Midbrain (tissue), 1 donor: ENCODE data around the gene RFX1.
"Not testable (repeated sequence)": the region's sequence is repeated elsewhere in the genome, so short reads cannot be mapped to it uniquely, and the experiment has no call there.

Source experiments
- DNase-seq: peaks from one replicate; lab custom pipeline; 2025; lab: John Stamatoyannopoulos, UW

RFX1 gene

DNA sequence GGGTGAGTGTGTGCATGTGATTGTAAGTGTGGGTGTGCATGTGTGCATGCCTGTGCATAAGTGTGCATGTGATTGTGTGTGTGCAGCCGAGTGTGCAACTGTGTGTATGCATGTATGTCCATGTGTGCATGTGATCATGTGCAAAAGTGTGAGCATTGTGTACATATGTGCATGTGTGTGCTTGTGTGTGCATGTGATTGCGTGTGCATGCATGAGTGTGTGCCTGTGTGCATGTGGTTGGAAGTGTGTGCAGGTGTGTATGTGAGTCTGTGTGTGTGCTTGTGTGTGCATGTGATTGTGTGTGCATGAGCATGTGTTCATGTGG lies 71.4 kb downstream of the RFX1 start:
- no peak for DNase-seq

DNA sequence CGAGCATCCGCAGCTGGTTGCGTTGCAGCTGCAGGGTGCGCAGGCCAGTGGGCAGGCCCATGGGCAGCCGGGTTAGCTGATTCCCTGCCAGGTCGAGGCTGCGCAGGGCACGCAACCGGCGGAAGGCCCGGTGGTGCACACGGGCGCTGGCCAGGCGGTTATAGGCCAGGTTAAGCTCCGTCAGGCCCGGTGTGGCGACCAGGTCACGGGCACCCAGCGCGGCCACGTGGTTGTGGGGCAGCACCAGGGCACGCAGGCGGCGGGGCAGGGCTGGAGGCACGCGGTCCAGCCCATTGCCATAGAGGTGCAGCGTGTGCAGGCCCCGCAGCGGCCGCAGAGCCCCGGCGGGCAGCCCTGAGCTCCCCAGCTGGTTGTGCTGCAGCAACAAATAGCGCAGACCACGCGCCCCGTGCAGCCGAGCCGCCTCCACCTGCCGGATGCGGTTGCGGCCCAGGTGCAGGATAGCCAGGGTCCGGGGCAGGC lies 73.2 kb downstream of the RFX1 start:
- no peak for DNase-seq

DNA sequence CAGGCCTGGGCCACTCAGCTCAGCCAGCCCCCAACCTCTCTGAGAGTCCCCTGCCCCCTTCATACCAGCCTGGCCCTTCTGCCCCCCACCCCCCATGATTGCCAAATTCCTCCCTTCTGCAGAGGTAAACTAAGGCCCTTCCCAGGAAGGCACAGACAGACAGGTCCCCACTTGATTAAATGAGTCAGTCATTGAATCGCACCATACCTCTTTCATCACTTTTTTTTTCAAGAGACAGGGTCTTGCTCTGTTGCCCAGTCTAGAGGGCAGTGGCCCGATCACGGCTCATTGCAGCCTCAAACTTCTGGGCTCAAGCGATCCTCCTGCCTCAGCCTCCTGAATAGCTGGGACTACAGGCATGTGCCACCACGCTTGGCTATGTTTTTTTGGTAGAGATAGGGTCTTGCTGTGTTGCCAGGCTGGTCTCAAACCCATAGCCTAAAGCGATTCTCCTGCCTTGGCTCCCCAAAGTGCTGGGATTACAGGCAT lies 73.9 kb downstream of the RFX1 start:
- no peak for DNase-seq

DNA sequence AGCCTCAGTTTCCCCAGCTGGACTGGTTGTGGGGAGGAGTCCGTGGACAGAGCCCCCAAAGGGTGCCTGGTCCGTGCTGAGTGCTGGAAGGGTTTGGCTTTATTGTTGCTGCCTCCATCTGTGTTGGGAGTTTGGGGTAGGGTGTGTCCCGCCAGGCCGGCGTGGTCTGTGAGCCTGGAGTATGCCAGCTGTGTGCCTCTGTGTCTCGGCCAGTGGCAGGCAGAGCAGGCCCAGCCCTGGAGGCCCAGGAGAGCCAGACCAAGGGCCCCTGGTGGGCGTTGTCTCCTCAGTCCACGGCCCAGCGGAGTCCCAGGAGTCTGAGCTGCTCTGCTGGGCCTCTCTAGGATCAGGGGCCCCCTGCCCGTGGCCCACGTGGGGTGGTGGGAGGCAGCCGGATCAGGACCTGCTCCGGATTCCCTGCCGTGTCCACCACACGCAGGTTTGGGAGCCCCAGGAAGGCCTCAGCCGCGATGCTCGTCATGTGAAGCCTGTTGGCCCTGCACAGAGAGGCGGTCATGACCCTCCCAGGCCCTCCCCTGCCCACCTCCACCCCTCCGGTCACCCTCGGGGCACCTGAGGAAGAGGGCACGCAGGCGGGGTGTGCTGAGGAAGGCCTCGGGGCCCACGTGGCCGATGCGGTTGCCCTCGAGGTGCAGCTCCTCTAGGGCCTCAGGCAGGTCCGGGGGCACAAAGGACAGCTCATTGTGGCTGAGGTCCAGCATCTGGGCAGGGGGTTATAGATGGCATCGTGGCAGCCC lies 74.5 kb downstream of the RFX1 start:
- no peak for DNase-seq

DNA sequence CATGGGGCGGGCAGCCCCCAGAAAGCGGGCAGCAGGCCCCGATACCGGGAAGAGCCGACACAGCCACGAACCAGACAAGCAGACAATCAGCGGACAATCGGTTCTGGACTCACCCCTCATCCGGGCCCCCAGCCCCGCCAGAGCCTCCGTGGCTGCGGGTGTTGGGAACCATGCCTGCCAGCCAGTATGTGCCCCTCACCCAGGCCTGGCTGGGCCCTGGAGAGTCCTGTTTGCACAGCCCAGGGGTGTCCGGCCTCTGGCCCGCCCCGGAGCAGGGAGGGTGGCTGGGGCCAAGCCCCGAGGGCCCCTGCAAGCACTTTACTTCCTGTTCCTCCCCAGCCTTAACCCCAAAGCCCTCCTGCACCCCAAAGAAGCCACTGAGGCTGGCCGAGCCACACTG lies 75.7 kb downstream of the RFX1 start:
- no peak for DNase-seq

DNA sequence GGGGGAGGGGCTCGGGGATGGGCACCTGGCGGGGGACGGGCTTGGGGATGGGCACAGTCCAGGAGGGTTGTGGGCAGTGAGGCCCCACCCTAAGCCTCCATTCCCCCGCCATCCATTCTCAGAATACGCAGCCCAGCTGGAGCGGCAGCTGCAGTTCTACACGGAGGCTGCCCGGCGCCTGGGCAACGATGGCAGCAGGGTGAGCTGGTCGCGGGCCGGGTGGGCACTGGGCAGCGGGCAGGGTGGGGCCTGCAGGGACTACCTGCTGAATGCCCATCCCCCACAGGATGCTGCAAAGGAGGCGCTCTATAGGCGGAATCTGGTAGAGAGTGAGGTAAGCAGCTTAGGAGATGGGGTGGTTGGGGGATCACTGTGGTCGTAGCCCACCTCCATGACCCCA lies 76.2 kb downstream of the RFX1 start:
- DNase-seq = no peak

DNA sequence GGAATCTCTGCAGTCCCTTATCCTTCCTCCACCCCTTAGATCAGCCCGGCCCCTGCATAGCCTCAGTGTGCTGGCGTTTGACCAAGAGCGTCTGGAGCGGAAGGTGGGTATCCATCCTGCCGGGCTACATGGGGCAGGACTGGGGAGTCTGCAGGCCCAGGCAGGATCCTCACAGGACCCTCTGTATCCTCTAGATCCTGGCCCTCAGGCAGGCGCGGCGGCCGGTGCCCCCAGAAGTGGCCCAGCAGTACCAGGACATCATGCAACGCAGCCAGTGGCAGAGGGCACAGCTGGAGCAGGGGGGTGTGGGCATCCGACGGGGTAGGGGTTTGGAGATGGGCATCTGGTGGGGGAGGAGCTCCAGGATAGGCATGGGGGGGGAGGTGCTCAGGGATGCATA lies 76.8 kb downstream of the RFX1 start:
- no peak for DNase-seq

DNA sequence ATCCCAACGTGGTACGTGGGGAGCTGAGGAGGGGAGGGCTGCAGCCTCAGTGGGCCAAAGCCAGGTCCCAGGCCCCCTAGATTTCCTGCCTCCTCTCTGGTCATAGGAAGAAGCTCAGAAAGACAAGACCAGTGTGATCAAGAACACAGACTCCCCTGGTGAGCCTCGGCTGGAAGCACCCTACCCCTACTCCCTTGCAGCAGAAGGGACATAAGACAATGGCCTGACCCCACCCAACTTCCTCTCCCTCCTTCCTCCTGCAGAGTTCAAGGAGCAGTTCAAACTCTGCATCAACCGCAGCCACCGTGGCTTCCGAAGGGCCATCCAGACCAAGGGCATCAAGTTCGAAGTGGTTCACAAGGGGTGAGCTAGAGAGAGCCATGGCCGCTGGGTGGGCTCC lies 79.4 kb downstream of the RFX1 start:
- DNase-seq = no peak

DNA sequence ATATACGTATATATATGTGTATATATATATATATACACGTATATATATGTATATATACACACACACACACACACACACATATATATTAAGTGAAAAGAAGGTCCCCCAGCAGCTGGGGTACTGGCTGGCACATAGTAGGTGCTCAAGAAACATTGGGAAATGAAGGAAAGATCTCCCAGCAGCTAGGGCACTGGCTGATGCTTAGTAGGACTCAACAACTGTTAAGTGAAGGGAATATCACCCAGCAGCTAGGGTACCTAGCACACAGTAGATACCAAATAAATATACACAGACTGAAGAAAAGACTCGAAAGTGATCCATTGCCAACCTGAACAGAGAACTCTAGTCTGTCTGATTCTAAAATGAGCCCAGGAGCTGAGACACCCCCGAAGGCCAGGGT lies 80.1 kb downstream of the RFX1 start:
- no peak for DNase-seq

DNA sequence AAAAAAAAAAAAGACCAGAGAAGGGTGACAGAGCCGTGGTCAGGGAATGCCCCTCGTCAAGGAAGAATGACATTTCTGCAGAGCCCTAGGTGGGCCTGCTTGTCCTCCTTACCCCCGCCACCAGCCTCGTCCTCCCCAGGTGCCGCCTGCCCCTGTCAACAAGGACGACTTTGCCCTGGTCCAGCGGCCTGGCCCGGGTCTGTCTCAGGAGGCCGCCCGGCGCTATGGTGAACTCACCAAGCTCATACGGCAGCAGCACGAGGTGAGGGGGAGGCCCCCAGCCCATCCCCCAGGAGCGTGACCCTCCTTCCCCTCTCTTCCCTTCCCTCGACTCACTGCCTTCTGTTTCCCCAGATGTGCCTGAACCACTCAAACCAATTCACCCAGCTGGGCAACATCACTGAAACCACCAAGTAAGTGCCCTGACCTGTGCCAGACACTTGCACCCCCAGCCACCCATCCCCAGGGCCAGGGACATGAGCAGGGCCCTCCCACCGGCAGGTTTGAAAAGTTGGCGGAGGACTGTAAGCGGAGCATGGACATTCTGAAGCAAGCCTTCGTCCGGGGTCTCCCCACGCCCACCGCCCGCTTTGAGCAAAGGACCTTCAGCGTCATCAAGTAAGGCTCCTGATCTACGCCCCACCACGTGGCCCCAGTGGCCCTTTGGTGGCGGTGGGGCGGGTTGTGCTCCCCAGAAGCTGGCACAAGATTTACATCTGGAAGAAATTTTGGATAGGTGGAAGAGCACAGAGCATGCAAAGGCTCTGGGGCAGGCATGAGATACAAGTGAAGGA lies 82.7 kb downstream of the RFX1 start:
- no peak for DNase-seq

DNA sequence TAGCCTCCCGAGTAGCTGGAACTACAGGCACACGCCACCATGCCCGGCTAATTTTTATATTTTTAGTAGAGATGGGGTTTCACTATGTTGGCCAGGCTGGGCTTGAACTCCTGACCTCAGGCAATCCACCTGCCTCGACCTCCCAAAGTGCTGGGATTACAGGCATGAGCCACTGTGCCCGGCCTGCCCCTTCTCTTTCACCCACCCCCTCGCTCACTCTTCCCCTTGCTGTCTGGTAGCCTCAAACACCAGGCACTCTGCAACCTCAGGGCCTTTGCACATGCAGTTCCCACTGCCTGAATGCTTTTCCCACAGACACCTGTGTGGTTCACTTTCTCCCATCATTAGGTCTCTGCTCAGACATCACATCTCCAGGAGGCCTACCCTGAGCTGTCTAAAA lies 84.0 kb downstream of the RFX1 start:
- DNase-seq = not testable (repeated sequence)

DNA sequence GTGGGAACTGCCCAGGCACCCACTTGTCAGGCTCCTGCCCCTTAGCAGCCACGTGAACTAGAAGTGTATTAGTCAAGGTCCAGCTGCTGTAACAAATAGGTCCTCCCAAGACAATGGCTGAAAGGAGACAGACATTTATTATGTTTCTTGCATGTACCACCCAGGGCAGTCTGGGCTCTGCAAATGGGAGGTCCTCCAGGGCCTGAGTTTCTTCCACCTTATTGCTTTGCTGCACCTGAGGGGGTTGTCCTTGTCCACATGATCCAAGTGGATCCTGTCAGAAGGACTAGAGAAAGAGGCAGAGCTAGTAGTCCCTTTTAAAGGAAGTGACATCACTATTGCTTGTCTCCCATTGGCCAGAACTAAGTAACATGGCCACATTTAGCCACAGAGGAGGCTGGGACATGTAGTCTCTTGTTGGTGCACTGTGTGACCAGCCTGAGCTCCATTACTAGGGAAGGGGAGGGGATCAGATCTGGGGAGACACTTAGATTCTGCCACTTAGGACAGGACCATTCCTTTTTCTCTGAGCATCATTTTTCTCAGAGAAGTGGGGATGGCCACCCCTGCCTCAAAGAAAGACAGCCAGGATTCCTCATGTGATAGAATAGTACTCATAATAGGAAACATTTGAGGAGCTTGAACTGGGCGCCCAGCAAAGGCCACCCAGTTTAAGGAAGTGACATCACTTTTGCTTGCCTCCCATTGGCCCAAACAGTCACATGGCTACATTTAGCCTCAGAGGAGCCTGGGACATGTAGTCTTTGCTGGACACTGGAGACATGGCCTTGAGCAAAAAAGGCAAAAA lies 85.0 kb downstream of the RFX1 start:
- DNase-seq = peak; percentile 39

DNA sequence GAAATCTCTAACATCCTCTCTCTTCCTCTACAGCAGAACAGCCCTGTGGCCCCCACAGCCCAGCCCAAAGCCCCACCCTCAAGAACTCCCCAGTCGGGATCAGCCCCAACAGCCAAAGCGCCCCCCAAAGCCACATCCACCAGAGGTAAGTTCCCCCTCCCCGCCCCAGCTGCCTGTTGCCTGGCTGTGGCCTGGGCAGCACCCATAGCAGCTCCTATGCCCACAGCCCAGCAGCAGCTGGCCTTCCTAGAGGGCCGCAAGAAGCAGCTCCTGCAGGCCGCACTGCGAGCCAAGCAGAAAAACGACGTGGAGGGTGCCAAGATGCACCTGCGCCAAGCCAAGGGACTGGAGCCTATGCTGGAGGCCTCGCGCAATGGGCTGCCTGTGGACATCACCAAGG lies 85.6 kb downstream of the RFX1 start:
- no peak for DNase-seq

DNA sequence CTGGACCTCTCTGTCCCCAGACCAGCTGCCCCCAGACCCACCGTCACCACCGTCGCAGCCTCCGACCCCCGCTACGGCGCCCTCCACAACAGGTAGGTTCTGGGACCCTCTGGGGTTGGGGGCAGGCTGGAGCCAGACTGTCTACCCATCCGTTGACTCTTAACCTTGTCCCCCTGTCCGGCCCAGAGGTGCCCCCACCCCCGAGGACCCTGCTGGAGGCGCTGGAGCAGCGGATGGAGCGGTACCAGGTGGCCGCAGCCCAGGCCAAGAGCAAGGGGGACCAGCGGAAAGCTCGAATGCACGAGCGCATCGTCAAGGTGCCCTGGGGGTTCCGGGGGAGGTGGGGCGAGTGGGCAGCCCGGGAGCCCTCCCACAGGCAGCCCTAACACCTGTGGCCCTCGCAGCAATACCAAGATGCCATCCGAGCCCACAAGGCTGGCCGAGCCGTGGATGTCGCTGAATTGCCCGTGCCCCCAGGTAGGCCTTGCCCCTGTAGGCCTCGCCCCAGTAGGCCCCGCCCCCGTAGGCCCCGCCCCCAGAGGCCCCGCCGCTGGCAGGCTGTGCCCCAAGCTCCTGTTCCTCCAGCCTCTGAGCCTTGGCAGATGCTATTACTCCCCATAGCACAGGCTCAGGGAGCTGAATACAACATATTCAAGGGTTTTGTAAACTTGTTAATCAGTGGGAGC lies 87.3 kb downstream of the RFX1 start:
- DNase-seq = no peak

DNA sequence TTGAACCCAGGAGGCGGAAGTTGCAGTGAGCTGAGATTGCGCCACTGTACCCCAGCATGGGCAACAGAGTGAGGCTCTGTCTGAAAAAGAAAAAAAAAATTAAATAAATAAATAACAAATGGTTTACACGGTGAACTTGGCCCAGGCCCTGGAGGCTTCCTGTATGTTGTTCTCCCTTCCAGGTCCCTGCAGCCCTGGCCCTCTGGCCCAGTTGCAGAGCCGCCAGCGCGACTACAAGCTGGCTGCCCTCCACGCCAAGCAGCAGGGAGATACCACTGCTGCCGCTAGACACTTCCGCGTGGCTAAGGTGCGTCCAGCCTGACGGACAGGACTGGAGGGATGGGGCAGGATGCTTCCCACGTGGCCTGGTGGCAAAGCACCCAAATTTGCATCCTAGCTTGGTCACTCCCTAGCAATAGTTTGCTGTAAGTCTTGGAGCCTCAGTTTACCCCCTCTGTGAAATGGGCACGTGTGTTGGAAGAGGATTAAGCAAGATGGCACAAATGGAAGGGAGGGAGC lies 88.2 kb downstream of the RFX1 start:
- no peak for DNase-seq

DNA sequence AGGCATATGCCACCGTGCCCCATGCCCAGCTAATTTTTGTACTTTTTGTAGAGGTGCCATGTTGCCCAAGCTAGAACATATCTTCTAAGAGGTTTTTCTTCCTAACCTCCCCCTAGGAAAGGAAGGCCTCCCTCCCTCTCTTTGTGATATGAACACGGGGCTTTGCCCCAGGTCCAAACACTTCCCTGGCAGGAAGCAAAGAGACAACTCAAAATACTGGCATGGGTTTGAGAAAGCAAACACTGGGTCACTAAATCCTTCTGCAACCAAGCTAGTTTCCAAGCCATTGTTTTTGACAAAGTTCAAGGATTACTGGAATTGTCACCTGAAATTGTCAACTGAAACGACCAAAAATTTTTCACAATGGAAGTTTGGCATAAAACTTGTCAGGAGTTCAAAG lies 91.3 kb downstream of the RFX1 start:
- DNase-seq = no peak

DNA sequence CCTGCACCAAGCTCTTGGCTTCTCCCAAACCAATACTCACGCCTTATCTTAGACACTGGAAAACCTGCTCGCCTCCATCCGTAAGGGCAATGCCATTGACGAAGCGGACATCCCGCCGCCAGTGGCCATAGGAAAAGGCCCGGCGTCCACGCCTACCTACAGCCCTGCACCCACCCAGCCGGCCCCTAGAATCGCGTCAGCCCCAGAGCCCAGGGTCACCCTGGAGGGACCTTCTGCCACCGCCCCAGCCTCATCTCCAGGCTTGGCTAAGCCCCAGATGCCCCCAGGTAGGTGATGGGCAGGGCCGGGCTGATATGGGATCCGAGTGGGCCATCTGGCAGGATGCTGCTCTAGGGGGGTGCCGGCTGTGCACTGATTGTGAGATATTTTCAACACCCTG lies 92.8 kb downstream of the RFX1 start:
- no peak for DNase-seq
